Naive thymus-derived CD4-positive, alpha-beta T cell (primary cell): ENCODE results near the gene TCTN1. TPM values are rescaled to one million over a fixed set of nuclear protein-coding genes. Genes with fewer than 3 reads are reported as not detected.

ENCODE experiments used
- ATAC-seq: fragments of 150-1000 bp; cut with Tn5 transposase; 2 replicates; pipeline ENCODE4 v1.10.0; 2021; ENCODE audit warnings: mild to moderate bottlenecking, moderate library complexity
- CTCF ChIA-PET: fragments of 350-600 bp; sonication (Branson Sonifier 250); formaldehyde crosslinking; loops from one replicate; lab custom pipeline; 2021; ENCODE audit warnings: antibody characterized with exemption; lab: Charles Lee
- POLR2A ChIA-PET: fragments of 350-600 bp; sonication (Branson Sonifier 250); formaldehyde crosslinking; loops from one replicate; lab custom pipeline; 2021; ENCODE audit warnings: antibody characterized with exemption, inconsistent platforms; lab: Charles Lee
- DNase-seq, 9 donors: peaks; one replicate each; pipeline versions ENCODE4 v3.0.0 to v3.0.0-alpha.2; 2020 to 2022; ENCODE audit warnings: mixed read lengths in 1 of 9
- H3K27ac ChIP-seq: one replicate; pipeline ENCODE4 v1.7.0; 2013; ENCODE audit warnings: mild to moderate bottlenecking, low read depth, low read length, moderate library complexity
- H3K27me3 ChIP-seq, 2 donors: one replicate each; pipeline ENCODE4 v1.7.0; 2013; ENCODE audit warnings: low read length in 2 of 2, mild to moderate bottlenecking in 2 of 2, moderate library complexity in 2 of 2; ENCODE audit not compliant: control insufficient read depth in 2 of 2, insufficient read depth in 2 of 2
- H3K36me3 ChIP-seq, 3 experiments: 1 replicate in 2 of 3; 2 replicates in 1 of 3; pipeline ENCODE4 v1.7.0; 2013; ENCODE audit warnings: low read length in 3 of 3, mild to moderate bottlenecking in 3 of 3, moderate library complexity in 1 of 3; ENCODE audit not compliant: insufficient read depth in 3 of 3, control insufficient read depth in 2 of 3
- H3K4me1 ChIP-seq, 2 donors: one replicate each; pipeline ENCODE4 v1.7.0; 2013; ENCODE audit warnings: low read length in 2 of 2, mild to moderate bottlenecking in 2 of 2, moderate library complexity in 1 of 2; ENCODE audit not compliant: control insufficient read depth in 2 of 2, insufficient read depth in 2 of 2
- H3K4me3 ChIP-seq: 2 replicates; pipeline ENCODE4 v1.7.0; 2013; ENCODE audit warnings: mild to moderate bottlenecking, low read length
- H3K9me3 ChIP-seq, 3 experiments: 1 replicate in 2 of 3; 2 replicates in 1 of 3; pipeline ENCODE4 v1.7.0; 2013; ENCODE audit warnings: low read length in 3 of 3; ENCODE audit not compliant: control insufficient read depth in 2 of 3
- H3K27ac Mint-ChIP-seq, 9 donors: one replicate each; pipeline ENCODE4 v1.8.0; 2020 to 2022; ENCODE audit warnings: mixed read lengths in 9 of 9, mild to moderate bottlenecking in 8 of 9, moderate library complexity in 5 of 9, inconsistent platforms in 2 of 9
- H3K27me3 Mint-ChIP-seq, 5 donors: one replicate each; pipeline ENCODE4 v1.8.0; 2021 to 2022; ENCODE audit warnings: mixed read lengths in 5 of 5, mild to moderate bottlenecking in 1 of 5
- H3K36me3 Mint-ChIP-seq, 5 donors: one replicate each; pipeline ENCODE4 v1.8.0; 2020 to 2022; ENCODE audit warnings: mixed read lengths in 5 of 5, mild to moderate bottlenecking in 3 of 5, inconsistent platforms in 1 of 5
- H3K4me1 Mint-ChIP-seq, 7 donors: one replicate each; pipeline ENCODE4 v1.8.0; 2020 to 2022; ENCODE audit warnings: mixed read lengths in 7 of 7, mild to moderate bottlenecking in 3 of 7, inconsistent platforms in 1 of 7
- H3K4me3 Mint-ChIP-seq, 10 donors: one replicate each; pipeline ENCODE4 v1.8.0; 2020 to 2022; ENCODE audit warnings: mild to moderate bottlenecking in 10 of 10, mixed read lengths in 10 of 10, moderate library complexity in 6 of 10, inconsistent platforms in 2 of 10
- H3K9me3 Mint-ChIP-seq, 11 donors: one replicate each; pipeline ENCODE4 v1.8.0; 2020 to 2022; ENCODE audit warnings: mixed read lengths in 11 of 11, mild to moderate bottlenecking in 4 of 11, inconsistent platforms in 1 of 11, moderate library complexity in 1 of 11
- intact Hi-C, 2 donors: fragments of 100-400 bp; cut with micrococcal nuclease; formaldehyde crosslinking; loops; one replicate each; pipeline ENCODE4 v1.15.1; 2023
- polyA plus RNA-seq, 2 donors: library from polyadenylated mRNA; unstranded; fragments of 300-500 nt; fragmentation: Illumina TruSeq; gene quantifications; one replicate each; pipeline ENCODE4 v1.2.3, GENCODE V29; 2021
- total RNA-seq, 6 experiments: library from RNA in 5 of 6; stranded (reverse) in 5 of 6; gene quantifications; 1 replicate in 5 of 6; 2 replicates in 1 of 6; pipeline ENCODE4 v1.2.3 and lab custom pipeline; 2021 to 2026

TCTN1 gene
- total and polyA plus RNA-seq, 7 experiments from 2014 or later = 4.2 to 13.0 (median 8.8) TPM

DNA sequence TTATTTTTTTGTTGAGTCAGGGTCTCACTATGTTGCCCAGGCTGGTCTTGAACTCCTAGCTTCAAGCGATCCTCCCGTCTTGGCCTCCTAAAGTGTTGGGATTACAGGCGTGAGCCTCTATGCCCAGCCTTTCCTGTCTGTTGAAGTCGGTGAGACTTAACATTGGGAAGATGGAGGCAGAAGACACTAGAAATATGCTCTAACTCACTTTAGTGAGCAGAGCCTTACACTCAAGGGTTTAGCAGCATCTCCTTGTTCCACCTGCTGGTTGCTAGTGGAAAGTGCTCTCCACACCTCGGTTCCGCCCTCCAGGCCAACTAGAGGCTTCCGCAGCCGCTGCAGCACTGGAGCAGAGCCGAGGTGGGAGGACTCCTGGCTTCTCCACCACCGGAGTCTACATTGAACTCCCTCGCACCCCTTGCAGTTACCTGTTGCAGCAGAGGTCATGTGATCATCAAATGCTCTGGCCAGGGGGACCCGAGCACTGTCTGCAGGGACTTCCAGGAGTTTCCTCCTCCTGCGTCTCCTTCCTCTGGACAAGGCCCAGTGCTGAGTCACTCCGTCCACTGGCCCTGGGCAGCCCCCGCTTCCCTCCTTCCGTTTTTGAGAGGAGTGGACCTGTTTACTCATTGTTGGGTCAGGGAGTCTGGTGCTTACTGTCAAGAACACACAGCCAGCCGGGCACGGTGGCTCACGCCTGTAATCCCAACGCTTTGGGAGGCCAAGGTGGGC, 84.4 kb downstream of the TCTN1 start:
- ChIA-PET CTCF (interaction anchor here (0.7 to 1.4 kb wide), 7 partner anchors 11 to 147 kb away, joined by 3 to 6 read pairs (median 4); partner anchors contain the start of gene TCTN1), POLR2A (no interaction called here)
- H3K36me3 ChIP-seq = no peaks in the 10 kb centered on the region
- DNase-seq = peak; percentile 51 to 87 (median 77)
- Mint-ChIP-seq H3K27me3 (no peaks in the 10 kb centered on the region), H3K4me1 (peaks cover 5 to 25% (median 18%) of the 10 kb centered on the region in 7 donors), H3K4me3 (peak overlapping the region in 4 of 10 donors; percentile 14 to 69 (median 34)), H3K9me3 (no peaks in the 10 kb centered on the region), H3K27ac (peak overlapping the region in 6 of 9 donors; percentile 49 to 88 (median 74)), H3K36me3 (no peaks in the 10 kb centered on the region)
- H3K27ac ChIP-seq = no peak overlapping the region
- H3K4me1 ChIP-seq = peaks cover 7 to 10% of the 10 kb centered on the region in 2 donors
- no peaks in the 10 kb centered on the region for H3K9me3 ChIP-seq
- intact Hi-C loops = loop anchor here (1.0 to 5.0 kb wide), 14 partner anchors 9 to 598 kb away; partner anchors contain the start of genes ARPC3 (in 2 of the 2), HVCN1 (in 1 of the 2) and TCTN1 (in 1 of the 2)
- no peak overlapping the region for H3K4me3 ChIP-seq
- no peaks in the 10 kb centered on the region for H3K27me3 ChIP-seq
- peak; percentile 96 for ATAC-seq

Other genes starting within 250 kb of the TCTN1 start
- gene ANAPC7, start 210.4 kb upstream of the TCTN1 start, total RNA-seq = 10 to 100 TPM; 40.9 to 71.7 (median 59.7) TPM
- 10 to 100 TPM; 26.6 to 28.3 TPM for gene ANAPC7, start 210.4 kb upstream of the TCTN1 start, polyA plus RNA-seq
- 100 to 1,000 TPM; 166 to 381 (median 187) TPM for gene ARPC3, start 163.8 kb upstream of the TCTN1 start, total RNA-seq
- gene ARPC3, start 163.8 kb upstream of the TCTN1 start, polyA plus RNA-seq = 100 to 1,000 TPM; 559 to 643 TPM
- gene GPN3, start 145.9 kb upstream of the TCTN1 start, total RNA-seq = 10 to 100 TPM in 3 of 5 experiments, 1 to 10 TPM in 2; 5.1 to 19.7 (median 14.6) TPM
- 10 to 100 TPM; 31.2 to 40.4 TPM for gene GPN3, start 145.9 kb upstream of the TCTN1 start, polyA plus RNA-seq
- 10 to 100 TPM in 4 of 5 experiments, 1 to 10 TPM in 1; 5.3 to 24.1 (median 23.0) TPM for gene FAM216A, start 145.3 kb upstream of the TCTN1 start, total RNA-seq
- 10 to 100 TPM; 10.8 to 14.2 TPM for gene FAM216A, start 145.3 kb upstream of the TCTN1 start, polyA plus RNA-seq
- gene VPS29, start 112.0 kb upstream of the TCTN1 start, total RNA-seq = 100 to 1,000 TPM in 3 of 5 experiments, 10 to 100 TPM in 2; 78.5 to 131 (median 115) TPM
- 100 to 1,000 TPM; 134 to 158 TPM for gene VPS29, start 112.0 kb upstream of the TCTN1 start, polyA plus RNA-seq
- gene RAD9B, start 111.8 kb upstream of the TCTN1 start, total RNA-seq = 1 to 10 TPM in 4 of 5 experiments, under 1 TPM in 1; 0.60 to 2.9 (median 1.1) TPM
- gene RAD9B, start 111.8 kb upstream of the TCTN1 start, polyA plus RNA-seq = under 1 TPM; 0.53 to 0.98 TPM
- gene PPTC7, start 30.8 kb upstream of the TCTN1 start, total RNA-seq = 10 to 100 TPM; 36.7 to 43.8 (median 38.8) TPM
- gene PPTC7, start 30.8 kb upstream of the TCTN1 start, polyA plus RNA-seq = 10 to 100 TPM in 1 of 2 donors, 1 to 10 TPM in 1; 9.7 to 10.7 TPM
- gene HVCN1, start 75.0 kb downstream of the TCTN1 start, total RNA-seq = 10 to 100 TPM in 4 of 5 experiments, 1 to 10 TPM in 1; 6.4 to 24.8 (median 11.7) TPM
- gene HVCN1, start 75.0 kb downstream of the TCTN1 start, polyA plus RNA-seq = 10 to 100 TPM; 15.2 to 25.3 TPM
- 100 to 1,000 TPM; 108 to 218 (median 145) TPM for gene PPP1CC, start 128.8 kb downstream of the TCTN1 start, total RNA-seq
- 100 to 1,000 TPM; 126 to 138 TPM for gene PPP1CC, start 128.8 kb downstream of the TCTN1 start, polyA plus RNA-seq
- gene CCDC63, start 232.9 kb downstream of the TCTN1 start, total RNA-seq = not detected
- not detected for gene CCDC63, start 232.9 kb downstream of the TCTN1 start, polyA plus RNA-seq